ENCODE data around the gene PRUNE2. TPM values are rescaled to one million over a fixed set of nuclear protein-coding genes. Genes with fewer than 3 reads are reported as not detected.

The PRUNE2 gene
- total and polyA plus RNA-seq, 9 of the 15 experiments (the other 6 are each of a cell fraction or from before 2014, with no cell fraction given), result 0.05 to 0.45 (median 0.18) TPM; not detected in 1

DNA sequence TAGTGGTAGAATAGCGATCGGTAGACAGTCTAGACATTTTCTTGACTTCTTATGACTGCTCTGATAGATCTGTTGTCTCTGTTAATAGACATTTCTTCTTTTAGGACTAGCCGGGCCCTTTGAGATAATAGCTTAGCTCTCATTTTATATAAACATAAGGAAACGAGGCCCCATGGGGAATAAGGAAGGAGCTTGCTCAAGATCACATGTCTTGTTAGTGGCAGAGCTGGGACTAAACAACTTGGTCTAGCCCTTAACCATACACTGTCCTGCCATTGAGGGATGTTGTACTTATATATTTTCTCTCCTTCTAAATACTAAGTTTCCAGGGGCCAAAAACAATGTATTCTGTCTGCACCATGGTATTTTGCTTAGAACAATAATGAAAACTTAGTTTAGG lies 306.9 kb downstream of the PRUNE2 start:
- H3K9me1 ChIP-seq (ENCODE audit: control insufficient read depth, insufficient read depth, low read length), result no peaks in the 10 kb centered on the region
- DNase-seq (ENCODE audit: extremely low read depth in 1 of 4, low spot score in 3 of 4) (no peak), FAIRE-seq (no peak), ATAC-seq (no peak)
- no peaks in the 10 kb centered on the region for H3K27me3 ChIP-seq (ENCODE audit: control insufficient read depth in 2 of 2, insufficient read depth in 2 of 2, low read length in 2 of 2)
- no peak overlapping the region for H2AFZ ChIP-seq (ENCODE audit: low read depth, low read length)
- CTCF ChIA-PET (ENCODE audit: low intra/inter-chr PET ratio), result no interaction called here
- no peaks in the 10 kb centered on the region for H3K4me1 ChIP-seq (replicated peaks in 1 of 2; ENCODE audit: control insufficient read depth in 2 of 2, insufficient read depth in 2 of 2, low read length in 2 of 2)
- no TSS peak for BruUV-seq (replicated peaks)
- 2% methylated on average over 4 of the region's 4 CpGs for WGBS (ENCODE audit: insufficient coverage, low coverage, missing lambda C conversion rate)
- no peak overlapping the region for H3K27ac ChIP-seq (ENCODE audit: extremely low read depth, low read depth, low read length)
- H3K9ac ChIP-seq (ENCODE audit: insufficient read depth in 1 of 2, low read depth in 2 of 2, low read length in 2 of 2), result no peak overlapping the region
- H4K20me1 ChIP-seq (replicated peaks; ENCODE audit: control insufficient read depth, insufficient read depth, low read length), result no peaks in the 10 kb centered on the region
- no peak overlapping the region for H3K4me2 ChIP-seq (ENCODE audit: insufficient read depth, low read length)
- H3K36me3 ChIP-seq (ENCODE audit: control insufficient read depth, insufficient read depth, low read length), result no peaks in the 10 kb centered on the region
- POLR2A ChIA-PET, result no interaction called here
- no peak overlapping the region for H3K4me3 ChIP-seq
- intact Hi-C loops (cut with micrococcal nuclease) (no loop called here), in situ Hi-C loops (cut with MboI) (no loop called here)
- TF ChIP-seq C11orf30 (IDR thresholded peaks at IDR 0.05; ENCODE audit: low read depth), result no peak
- TF ChIP-seq NFIC (IDR thresholded peaks at IDR 0.05), result no peak
- TF ChIP-seq, protein P1, sequence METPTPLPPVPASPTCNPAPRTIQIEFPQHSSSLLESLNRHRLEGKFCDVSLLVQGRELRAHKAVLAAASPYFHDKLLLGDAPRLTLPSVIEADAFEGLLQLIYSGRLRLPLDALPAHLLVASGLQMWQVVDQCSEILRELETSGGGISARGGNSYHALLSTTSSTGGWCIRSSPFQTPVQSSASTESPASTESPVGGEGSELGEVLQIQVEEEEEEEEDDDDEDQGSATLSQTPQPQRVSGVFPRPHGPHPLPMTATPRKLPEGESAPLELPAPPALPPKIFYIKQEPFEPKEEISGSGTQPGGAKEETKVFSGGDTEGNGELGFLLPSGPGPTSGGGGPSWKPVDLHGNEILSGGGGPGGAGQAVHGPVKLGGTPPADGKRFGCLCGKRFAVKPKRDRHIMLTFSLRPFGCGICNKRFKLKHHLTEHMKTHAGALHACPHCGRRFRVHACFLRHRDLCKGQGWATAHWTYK (CRISPR knock-in tag; IDR thresholded peaks at IDR 0.05), result no peak
- TF ChIP-seq TRIM28 (IDR thresholded peaks at IDR 0.05), result no peak
- no peak for TF ChIP-seq RFX7 (CRISPR knock-in tag; IDR thresholded peaks at IDR 0.05)
- no peak for TF ChIP-seq ZNF23 (CRISPR knock-in tag; IDR thresholded peaks at IDR 0.05)
- TF ChIP-seq HEY1 (CRISPR knock-in tag; IDR thresholded peaks at IDR 0.05; ENCODE audit: borderline replicate concordance), result no peak
- TF ChIP-seq MYBL2 (IDR thresholded peaks at IDR 0.05; ENCODE audit: low read depth), result no peak
- no peak for TF ChIP-seq MYBL2 (CRISPR knock-in tag; IDR thresholded peaks at IDR 0.05; ENCODE audit: borderline replicate concordance)
- TF ChIP-seq HDAC8 (tag; IDR thresholded peaks at IDR 0.05), result no peak
- no peak for TF ChIP-seq GATAD2A (IDR thresholded peaks at IDR 0.05)
- TF ChIP-seq BRD9 (IDR thresholded peaks at IDR 0.05; ENCODE audit: low read depth, partially characterized antibody), result no peak
- no peak for TF ChIP-seq ZBTB17 (CRISPR knock-in tag; IDR thresholded peaks at IDR 0.05)
- TF ChIP-seq ZNF551 (CRISPR knock-in tag; IDR thresholded peaks at IDR 0.05), result no peak
- TF ChIP-seq FOXA1 (IDR thresholded peaks at IDR 0.05; ENCODE audit: borderline replicate concordance), result no peak
- TF ChIP-seq, protein P2, sequence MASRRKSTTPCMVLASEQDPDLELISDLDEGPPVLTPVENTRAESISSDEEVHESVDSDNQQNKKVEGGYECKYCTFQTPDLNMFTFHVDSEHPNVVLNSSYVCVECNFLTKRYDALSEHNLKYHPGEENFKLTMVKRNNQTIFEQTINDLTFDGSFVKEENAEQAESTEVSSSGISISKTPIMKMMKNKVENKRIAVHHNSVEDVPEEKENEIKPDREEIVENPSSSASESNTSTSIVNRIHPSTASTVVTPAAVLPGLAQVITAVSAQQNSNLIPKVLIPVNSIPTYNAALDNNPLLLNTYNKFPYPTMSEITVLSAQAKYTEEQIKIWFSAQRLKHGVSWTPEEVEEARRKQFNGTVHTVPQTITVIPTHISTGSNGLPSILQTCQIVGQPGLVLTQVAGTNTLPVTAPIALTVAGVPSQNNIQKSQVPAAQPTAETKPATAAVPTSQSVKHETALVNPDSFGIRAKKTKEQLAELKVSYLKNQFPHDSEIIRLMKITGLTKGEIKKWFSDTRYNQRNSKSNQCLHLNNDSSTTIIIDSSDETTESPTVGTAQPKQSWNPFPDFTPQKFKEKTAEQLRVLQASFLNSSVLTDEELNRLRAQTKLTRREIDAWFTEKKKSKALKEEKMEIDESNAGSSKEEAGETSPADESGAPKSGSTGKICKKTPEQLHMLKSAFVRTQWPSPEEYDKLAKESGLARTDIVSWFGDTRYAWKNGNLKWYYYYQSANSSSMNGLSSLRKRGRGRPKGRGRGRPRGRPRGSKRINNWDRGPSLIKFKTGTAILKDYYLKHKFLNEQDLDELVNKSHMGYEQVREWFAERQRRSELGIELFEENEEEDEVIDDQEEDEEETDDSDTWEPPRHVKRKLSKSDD (conservative IDR thresholded peaks at IDR 0.05; ENCODE audit: low read length), result no peak
- TF ChIP-seq, protein P3, sequence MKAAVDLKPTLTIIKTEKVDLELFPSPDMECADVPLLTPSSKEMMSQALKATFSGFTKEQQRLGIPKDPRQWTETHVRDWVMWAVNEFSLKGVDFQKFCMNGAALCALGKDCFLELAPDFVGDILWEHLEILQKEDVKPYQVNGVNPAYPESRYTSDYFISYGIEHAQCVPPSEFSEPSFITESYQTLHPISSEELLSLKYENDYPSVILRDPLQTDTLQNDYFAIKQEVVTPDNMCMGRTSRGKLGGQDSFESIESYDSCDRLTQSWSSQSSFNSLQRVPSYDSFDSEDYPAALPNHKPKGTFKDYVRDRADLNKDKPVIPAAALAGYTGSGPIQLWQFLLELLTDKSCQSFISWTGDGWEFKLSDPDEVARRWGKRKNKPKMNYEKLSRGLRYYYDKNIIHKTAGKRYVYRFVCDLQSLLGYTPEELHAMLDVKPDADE (conservative IDR thresholded peaks at IDR 0.05; ENCODE audit: control insufficient read depth, low read depth, low read length), result no peak
- H3K9me3 ChIP-seq (replicated peaks; ENCODE audit: control insufficient read depth, insufficient read depth, low read depth, low read length), result no peaks in the 10 kb centered on the region
- H3K79me2 ChIP-seq (ENCODE audit: control insufficient read depth, insufficient read depth, low read length), result no peaks in the 10 kb centered on the region

Measured in K562 (cell line).